Smooth muscle cell (in vitro differentiated cells): ENCODE measurements around the gene OSBPL3. TPM values are rescaled to one million over a fixed set of nuclear protein-coding genes. Genes with fewer than 3 reads are reported as not detected.
A peak's percentile ranks its signal among the peaks of the same experiment; 100 is the strongest.

Source experiments
- DNase-seq: peaks from one replicate; lab custom pipeline; 2025; ENCODE audit not compliant: unreplicated experiment; lab: John Stamatoyannopoulos, UW
- H2AFZ ChIP-seq: fragments of 200-600 bp; sonication (generic); 2 replicates; pipeline ENCODE4 v1.6.0; 2016; ENCODE audit warnings: antibody characterized with exemption, low read depth, mild to moderate bottlenecking
- H3F3A ChIP-seq: fragments of 200-600 bp; sonication (generic); 2 replicates; pipeline ENCODE4 v1.6.0; 2017; ENCODE audit warnings: antibody characterized with exemption, low read depth
- H3K27ac ChIP-seq: fragments of 200-600 bp; sonication (generic); 2 replicates; pipeline ENCODE4 v1.5.1; 2016; ENCODE audit warnings: low read depth, mild to moderate bottlenecking
- H3K27me3 ChIP-seq: fragments of 200-600 bp; sonication (generic); 2 replicates; pipeline ENCODE4 v1.6.1; 2016; ENCODE audit warnings: low read depth, mild to moderate bottlenecking
- H3K36me3 ChIP-seq: fragments of 200-600 bp; sonication (generic); 2 replicates; pipeline ENCODE4 v1.5.1; 2016; ENCODE audit warnings: low read depth
- H3K4me1 ChIP-seq: fragments of 200-600 bp; sonication (generic); 2 replicates; pipeline ENCODE4 v1.5.1; 2016; ENCODE audit warnings: low read depth
- H3K4me2 ChIP-seq: fragments of 200-600 bp; sonication (generic); 2 replicates; pipeline ENCODE4 v1.6.0; 2016; ENCODE audit warnings: mild to moderate bottlenecking
- H3K4me3 ChIP-seq: fragments of 200-600 bp; sonication (generic); 2 replicates; pipeline ENCODE4 v1.5.1; 2016; ENCODE audit warnings: mild to moderate bottlenecking
- H3K79me2 ChIP-seq: fragments of 200-600 bp; sonication (generic); 2 replicates; pipeline ENCODE4 v1.6.0; 2016; ENCODE audit warnings: low read depth, mild to moderate bottlenecking
- H3K9ac ChIP-seq: fragments of 200-600 bp; sonication (generic); 2 replicates; pipeline ENCODE4 v1.6.0; 2016; ENCODE audit warnings: low read depth
- H3K9me3 ChIP-seq: fragments of 200-600 bp; sonication (generic); replicated peaks from 2 replicates; pipeline ENCODE4 v1.5.1; 2016; ENCODE audit warnings: low read depth
- H4K20me1 ChIP-seq: fragments of 200-600 bp; sonication (generic); 2 replicates; pipeline ENCODE4 v1.6.0; 2016; ENCODE audit warnings: low read depth
- CTCF ChIP-seq: fragments of 200-600 bp; sonication (generic); IDR thresholded peaks from 2 replicates; pipeline ENCODE4 v1.5.1; 2017; ENCODE audit warnings: borderline replicate concordance, mild to moderate bottlenecking, antibody characterized with exemption; ENCODE audit not compliant: insufficient read depth, poor library complexity, severe bottlenecking
- WGBS: methylation state at CpG from one replicate; pipeline ENCODE4 v1.1.7; 2016; ENCODE audit warnings: low lambda C conversion rate; 5-methylcytosine and 5-hydroxymethylcytosine counted together
- polyA plus RNA-seq: library from polyadenylated mRNA; unstranded; fragments of >200 nt; fragmentation: Nextera tagmentation; extraction: Ambion mirVana; gene quantifications from 2 replicates; pipeline ENCODE4 v1.2.1, GENCODE V29; 2016
- total RNA-seq: library from RNA; depleted of rRNA; stranded (reverse); fragments of >200 nt; gene quantifications from 2 replicates; pipeline ENCODE4 v1.2.3, GENCODE V29; 2014

The OSBPL3 gene
- total and polyA plus RNA-seq, 2 experiments from 2014 or later = 6.2 to 16.3 TPM

GRCh38 chr7:24959735-24960485 lies 20.1 kb downstream of the OSBPL3 start:
- no peaks in the 10 kb centered on the region for H3K36me3 ChIP-seq
- H3K9me3 ChIP-seq = no peaks in the 10 kb centered on the region
- DNase-seq = no peak
- peaks cover 23% of the 10 kb centered on the region for H3K79me2 ChIP-seq
- WGBS = 91% methylated on average over 6 of the region's 6 CpGs
- H4K20me1 ChIP-seq = peaks cover 9% of the 10 kb centered on the region
- TF ChIP-seq CTCF = no peak
- no peaks in the 10 kb centered on the region for H3K27me3 ChIP-seq
- H3F3A ChIP-seq = peaks cover 8% of the 10 kb centered on the region
- H2AFZ ChIP-seq = no peak overlapping the region
- H3K4me1 ChIP-seq = peaks cover 8% of the 10 kb centered on the region
- H3K4me3 ChIP-seq = no peak overlapping the region
- H3K27ac ChIP-seq = no peak overlapping the region
- H3K4me2 ChIP-seq = no peak overlapping the region
- no peak overlapping the region for H3K9ac ChIP-seq

- no peak for DNase-seq
- Histone ChIP-seq H3K4me3 (no peak overlapping the region), H3F3A (peaks cover 8% of the 10 kb centered on the region), H3K79me2 (peaks cover 31% of the 10 kb centered on the region), H3K4me1 (peaks cover 8% of the 10 kb centered on the region), H3K36me3 (no peaks in the 10 kb centered on the region), H3K27me3 (no peaks in the 10 kb centered on the region), H2AFZ (no peak overlapping the region), H3K4me2 (peak overlapping the region; percentile 25), H3K9ac (no peak overlapping the region), H3K27ac (peak overlapping the region; percentile 33), H3K9me3 (no peaks in the 10 kb centered on the region), H4K20me1 (peaks cover 21% of the 10 kb centered on the region)
- no peak for TF ChIP-seq CTCF
These were observed 21.6 kb downstream of the OSBPL3 start for GRCh38 chr7:24958399-24958798.

GRCh38 chr7:24956021-24956420 lies 24.0 kb downstream of the OSBPL3 start:
- no peak overlapping the region for H3K27ac ChIP-seq
- H3K9me3 ChIP-seq = no peaks in the 10 kb centered on the region
- no peak for DNase-seq

More at GRCh38 chr7:24956021-24956420, 24.0 kb downstream of the OSBPL3 start:
- no peak overlapping the region for H2AFZ ChIP-seq
- peaks cover 26% of the 10 kb centered on the region for H3K79me2 ChIP-seq
- H3K36me3 ChIP-seq = no peaks in the 10 kb centered on the region
- peaks cover 26% of the 10 kb centered on the region for H4K20me1 ChIP-seq
- no peak overlapping the region for H3K9ac ChIP-seq
- no peak for TF ChIP-seq CTCF
- no peak overlapping the region for H3K4me2 ChIP-seq
- no peaks in the 10 kb centered on the region for H3K27me3 ChIP-seq
- H3K4me3 ChIP-seq = no peak overlapping the region
- 74% methylated on average over 3 of the region's 3 CpGs for WGBS
- H3K4me1 ChIP-seq = peaks cover 8% of the 10 kb centered on the region
- H3F3A ChIP-seq = peaks cover 8% of the 10 kb centered on the region
